CD4-positive, alpha-beta T cell treated with Interleukin-12 subunit alpha and Interleukin-12 subunit beta, for 1 hour (primary cell): ENCODE data around the gene PRKCB.

Experiments used
- DNase-seq: peaks from one replicate; pipeline ENCODE4 v3.0.0-alpha.2; 2020

PRKCB gene

DNA sequence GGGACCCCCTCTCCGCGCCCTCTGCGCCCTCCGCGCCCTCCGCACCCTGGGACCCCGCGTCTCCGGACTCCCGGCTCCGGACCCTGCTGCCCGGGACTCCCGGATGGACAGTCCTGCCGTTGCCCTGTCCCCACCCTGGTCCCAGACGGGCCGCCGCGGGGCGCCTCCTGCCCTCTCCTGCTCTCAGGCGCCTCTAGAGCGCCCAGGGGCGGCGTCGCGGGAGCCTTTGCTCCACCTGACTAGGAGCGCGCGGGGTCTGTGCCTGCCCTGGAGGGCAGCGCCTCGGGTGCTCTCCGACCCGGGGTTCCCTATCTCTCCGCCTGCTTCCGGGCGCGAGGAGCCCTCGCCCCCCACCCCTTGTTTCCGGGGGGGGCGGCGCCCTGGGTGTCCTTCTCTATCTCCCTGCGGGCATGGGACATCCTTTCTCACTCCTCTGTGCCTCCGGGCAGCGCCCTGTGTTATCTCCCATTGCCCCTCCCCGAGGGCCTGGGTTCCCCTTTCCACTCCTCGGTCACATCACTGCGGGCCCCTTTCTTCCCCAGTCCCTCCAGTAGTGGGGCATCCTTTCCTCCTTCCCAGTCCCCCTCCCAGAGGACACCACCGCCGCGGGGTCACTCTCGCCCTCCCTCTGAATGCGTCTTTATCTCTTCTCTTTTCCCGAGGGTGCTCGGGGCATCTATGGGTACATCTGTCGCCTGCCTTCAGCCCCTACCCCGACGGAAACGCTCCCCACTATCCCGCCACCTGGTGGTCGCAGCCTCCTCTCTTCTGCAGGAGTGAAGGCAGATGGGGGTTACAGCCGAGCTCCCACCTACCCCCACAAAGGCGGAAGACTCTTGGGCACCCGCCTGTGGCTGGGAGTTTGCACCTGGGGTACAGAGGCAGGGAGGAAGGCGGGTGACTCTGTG lies 875 bp downstream of the PRKCB start:
- DNase-seq = peak; percentile 68

DNA sequence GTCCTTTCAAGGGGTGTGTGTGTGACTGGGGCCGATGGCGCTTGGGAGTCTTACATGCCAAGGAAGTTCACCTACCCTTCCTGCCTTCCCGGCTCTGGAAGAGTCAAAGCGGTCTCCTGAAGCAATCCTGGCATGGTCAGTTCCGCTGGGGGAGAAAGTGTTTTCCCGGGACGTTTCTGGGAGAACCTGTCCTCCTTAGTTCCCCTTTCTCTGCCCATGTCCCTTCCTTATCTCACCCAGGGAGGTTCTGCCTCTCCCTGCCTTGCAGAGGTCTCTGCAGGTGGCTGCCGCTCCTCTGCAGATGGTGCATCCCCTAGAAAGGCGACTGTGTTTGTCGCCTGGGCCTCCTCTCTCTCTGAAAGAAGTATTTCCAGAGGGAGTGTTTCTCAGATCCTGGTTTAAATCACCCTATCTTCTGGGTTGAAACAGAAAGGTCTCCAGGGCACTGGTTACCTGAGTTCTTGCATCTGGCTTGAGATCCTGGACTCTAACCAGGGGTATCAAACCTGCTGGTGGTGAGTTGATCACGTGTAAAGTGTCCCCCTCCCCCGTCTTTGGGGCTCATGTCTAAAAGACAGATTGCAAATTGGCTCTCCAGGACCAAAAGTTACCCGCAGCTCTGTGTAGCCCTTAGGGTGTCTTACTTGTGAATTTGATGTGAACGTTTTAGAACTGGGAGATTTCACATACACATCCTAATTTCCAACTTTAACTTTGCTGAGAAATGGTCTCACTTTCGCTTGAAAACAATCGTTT lies 1.9 kb downstream of the PRKCB start:
- no peak for DNase-seq

DNA sequence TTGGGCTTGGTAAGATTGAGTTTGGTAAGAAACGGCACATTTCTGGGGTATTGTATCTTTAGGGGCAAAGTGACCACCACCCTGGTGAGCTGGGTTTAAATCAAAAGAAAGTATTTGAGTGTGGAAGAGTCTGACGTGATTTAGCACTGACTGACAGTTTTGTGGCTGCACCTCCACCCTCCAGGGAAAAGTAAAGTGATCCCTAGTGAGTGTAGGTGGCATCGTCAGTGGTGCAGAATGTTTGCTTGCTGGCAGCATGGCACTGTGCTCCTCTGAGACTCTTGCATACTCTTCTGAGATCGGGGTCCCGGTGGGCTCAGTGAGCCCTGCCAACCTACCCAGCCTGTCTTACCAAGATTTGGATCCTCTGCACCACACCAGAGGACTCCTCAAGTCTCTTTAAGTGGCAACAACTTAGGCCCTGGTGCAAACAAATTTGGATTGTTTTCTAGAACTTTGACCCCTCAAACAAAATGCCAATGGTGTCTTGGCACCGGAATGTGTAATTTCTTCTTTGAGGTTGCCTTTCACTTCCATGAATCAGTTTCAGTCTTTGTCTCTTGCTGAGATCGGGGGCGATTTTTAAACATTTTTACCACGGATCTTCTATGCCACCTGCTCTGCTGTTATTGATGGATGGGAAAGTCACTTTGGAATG lies 2.8 kb downstream of the PRKCB start:
- no peak for DNase-seq

DNA sequence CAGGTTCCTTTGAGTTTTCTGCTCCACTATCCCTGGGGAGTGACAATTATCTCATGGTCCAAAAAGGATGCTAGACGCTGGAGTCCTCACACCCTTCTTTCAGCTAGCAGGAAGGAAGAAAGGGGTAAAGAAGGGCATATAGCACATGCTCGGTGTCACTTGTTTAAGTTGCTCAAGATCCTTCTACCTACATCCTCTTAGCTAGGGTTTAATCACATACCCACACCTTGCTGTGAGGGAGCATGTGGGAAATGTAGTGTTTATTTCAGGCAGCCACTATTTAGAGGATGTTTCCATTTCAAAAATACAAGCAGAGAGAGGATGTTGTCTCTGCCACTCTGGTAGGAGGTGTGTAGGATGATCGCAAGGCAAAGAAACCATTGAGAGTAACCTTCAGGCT lies 4.5 kb downstream of the PRKCB start:
- no peak for DNase-seq

DNA sequence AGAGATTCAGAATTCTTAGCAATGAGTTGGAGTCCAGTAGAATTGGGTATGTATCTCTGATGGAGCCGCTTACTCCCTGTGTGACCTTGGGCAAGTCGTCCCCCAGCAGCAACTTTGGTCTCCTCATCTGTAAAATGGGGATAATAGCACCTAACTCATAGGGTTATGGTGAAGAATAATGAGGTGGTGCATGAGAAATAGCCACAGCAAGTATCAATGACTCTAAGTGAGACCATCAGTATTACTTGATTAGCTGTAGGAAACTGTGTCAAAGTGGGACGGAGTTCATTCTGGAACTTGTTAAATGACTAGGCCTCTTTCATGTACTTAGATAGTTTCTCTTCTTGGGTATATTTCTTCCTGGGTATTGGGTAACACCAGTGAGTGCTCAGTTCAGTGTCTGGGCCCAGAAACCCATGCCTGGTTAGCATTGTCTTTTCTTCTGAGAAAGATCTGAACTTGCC lies 6.4 kb downstream of the PRKCB start:
- no peak for DNase-seq

GRCh38 chr16:23843143-23843542 lies 7.4 kb downstream of the PRKCB start:
- DNase-seq = no peak

DNA sequence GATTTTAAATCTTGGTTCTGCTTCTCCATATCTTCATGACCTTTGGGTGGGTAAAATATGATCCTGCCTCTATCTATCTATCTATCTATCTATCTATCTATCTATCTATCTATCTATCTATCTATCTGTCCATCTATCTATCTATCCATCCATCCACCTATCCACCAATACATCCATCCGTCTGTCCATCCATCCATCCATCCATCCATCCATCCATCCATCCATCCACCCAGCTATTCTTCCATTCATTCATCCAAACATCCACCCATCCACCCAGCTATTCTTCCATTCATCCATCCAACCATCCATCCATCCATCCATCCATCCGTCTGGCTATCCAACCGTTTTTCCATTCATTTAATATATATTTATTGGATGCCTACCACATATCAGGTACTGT lies 11.5 kb downstream of the PRKCB start:
- no peak for DNase-seq

- DNase-seq = peak; percentile 62
Observed at GRCh38 chr16:23847948-23848347, 12.2 kb downstream of the PRKCB start.

DNA sequence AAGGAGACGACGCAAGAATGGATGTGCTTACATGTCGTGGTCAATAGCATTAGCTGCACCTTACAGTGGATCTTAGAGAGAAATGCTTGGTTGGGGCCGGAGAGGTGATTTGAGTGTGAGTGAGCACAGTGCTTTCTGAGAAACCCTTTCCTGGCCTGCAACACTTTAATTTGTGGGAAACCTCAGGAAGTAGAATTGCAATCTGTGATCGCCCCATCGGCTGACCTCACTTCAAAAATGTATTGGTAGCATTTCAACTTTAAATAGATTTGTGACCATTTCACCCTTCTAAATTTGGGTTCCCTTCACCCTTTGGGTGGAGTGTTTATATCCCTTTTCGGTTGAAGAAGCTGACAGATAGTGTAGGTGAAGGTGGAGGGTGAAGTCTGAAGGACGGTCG lies 13.2 kb downstream of the PRKCB start:
- DNase-seq = no peak

- DNase-seq = no peak
Observed at GRCh38 chr16:23852794-23853562, 17.2 kb downstream of the PRKCB start.

DNA sequence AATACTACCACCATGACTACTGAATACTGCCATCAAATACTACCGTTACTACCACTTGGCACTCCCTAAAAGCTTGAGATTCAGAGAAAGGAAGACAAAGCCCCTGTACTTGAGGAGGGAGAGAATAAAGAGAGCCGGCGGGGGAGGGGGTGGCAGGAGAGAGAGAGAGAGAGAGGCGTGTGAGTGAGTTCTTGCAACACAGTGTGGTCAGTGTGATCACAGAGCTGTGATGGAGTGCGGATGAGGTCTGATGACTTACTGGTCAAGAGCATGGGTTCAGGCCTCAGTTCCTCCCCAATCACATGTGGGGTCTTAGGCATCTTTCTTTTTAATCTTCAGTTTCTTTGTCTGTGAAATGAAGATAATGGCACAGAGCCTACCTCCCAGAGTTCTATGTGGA lies 19.2 kb downstream of the PRKCB start:
- no peak for DNase-seq

DNA sequence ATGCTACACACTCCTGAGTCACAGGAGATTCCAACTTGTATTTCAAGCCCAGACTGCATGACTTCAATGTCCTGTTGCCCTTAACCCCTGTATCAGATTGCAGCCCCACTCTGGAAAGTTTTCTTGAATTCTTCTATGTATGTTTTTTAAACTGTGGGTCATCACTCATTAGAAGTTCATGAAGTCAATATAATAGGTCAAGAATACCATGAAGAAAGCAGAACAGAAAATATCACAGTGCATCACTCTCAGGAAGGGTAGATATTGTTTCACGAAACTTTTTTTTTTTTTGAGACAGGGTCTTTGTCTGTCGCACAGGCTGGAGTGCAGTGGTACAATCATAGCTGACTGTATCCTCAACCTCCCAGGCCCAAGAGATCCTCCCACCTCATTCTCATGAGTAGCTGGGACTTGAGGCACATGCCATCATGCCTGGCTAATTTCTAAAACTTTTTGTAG lies 20.5 kb downstream of the PRKCB start:
- DNase-seq = no peak

DNA sequence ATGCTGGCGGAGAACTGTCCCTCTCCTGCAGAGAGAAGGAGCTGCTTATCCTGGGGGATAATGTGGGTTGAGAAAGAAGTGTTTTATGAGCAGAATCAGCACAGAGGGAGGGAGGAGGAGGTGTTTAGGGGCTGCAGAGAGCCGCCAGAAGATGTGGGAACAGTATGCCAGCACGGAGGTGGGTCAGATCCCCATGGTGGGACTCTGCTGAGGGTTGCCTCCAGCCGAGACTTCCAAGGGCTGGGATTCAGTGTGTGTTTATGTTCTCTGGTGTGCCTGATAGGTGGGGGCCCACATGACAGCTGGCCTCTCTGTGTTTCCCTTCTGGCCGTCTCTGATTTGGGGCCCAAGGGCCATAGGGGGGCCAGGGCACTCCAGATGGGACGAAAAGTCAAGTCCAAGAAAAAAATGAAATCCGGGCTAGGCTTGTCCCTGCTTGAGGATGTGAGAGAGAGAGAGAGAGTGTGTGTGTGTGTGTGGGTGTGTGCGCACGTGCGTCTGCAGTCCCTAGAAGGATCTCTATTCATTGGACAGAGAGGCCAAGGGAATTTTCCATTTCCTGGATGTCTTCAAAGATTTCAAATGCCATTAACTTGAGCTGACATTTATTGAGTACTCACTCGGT lies 21.6 kb downstream of the PRKCB start:
- DNase-seq = no peak

GRCh38 chr16:23857881-23858269 lies 22.1 kb downstream of the PRKCB start:
- no peak for DNase-seq

- no peak for DNase-seq
Observed at GRCh38 chr16:23858542-23858941, 22.8 kb downstream of the PRKCB start.

DNA sequence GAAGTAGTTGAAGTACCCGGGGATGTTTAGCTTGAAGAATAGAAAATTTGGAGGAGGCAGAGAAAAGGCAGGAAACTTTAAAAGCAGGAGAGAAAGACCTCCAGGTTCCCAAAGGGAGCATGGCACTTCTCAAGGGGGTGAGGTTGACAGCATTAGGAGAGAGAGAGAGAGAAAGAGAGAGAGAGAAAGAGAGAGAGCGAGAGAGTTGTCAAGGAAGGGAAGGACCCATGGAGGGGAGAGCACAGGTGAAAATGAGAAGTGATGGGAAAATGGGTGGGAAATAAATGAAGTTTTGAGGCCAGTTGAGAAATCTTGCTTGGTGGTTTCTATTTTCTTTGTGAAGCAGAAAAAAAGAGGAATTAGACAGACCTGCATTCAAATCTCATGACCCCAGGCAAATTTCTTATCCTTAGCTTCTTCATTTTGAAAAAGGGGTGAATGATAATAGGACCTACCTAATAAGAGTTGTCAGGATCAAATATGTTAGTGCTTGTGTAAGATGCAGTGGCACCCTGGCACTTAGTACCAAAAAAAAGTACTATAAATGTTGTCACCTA lies 24.0 kb downstream of the PRKCB start:
- DNase-seq = no peak

- DNase-seq = no peak
Observed at GRCh38 chr16:23861874-23862273, 26.1 kb downstream of the PRKCB start.

- DNase-seq = no peak
Observed at GRCh38 chr16:23862556-23862955, 26.8 kb downstream of the PRKCB start.

GRCh38 chr16:23863511-23864422 lies 28.0 kb downstream of the PRKCB start:
- peak; percentile 42 for DNase-seq

GRCh38 chr16:23865853-23866252 lies 30.1 kb downstream of the PRKCB start:
- DNase-seq = no peak

GRCh38 chr16:23866621-23867020 lies 30.8 kb downstream of the PRKCB start:
- no peak for DNase-seq
